GM12892 (cell line): ENCODE results near the gene SFTPB.

Source experiments
- POLR2A ChIP-seq: IDR thresholded peaks from 2 replicates; pipeline ENCODE4 v1.6.1; 2011; ENCODE audit warnings: low read depth, low read length, control low read depth
- TAF1 ChIP-seq: IDR thresholded peaks from 2 replicates; pipeline ENCODE4 v1.6.1; 2011; ENCODE audit warnings: low read depth, mild to moderate bottlenecking, control low read depth, low read length, borderline replicate concordance

DNA sequence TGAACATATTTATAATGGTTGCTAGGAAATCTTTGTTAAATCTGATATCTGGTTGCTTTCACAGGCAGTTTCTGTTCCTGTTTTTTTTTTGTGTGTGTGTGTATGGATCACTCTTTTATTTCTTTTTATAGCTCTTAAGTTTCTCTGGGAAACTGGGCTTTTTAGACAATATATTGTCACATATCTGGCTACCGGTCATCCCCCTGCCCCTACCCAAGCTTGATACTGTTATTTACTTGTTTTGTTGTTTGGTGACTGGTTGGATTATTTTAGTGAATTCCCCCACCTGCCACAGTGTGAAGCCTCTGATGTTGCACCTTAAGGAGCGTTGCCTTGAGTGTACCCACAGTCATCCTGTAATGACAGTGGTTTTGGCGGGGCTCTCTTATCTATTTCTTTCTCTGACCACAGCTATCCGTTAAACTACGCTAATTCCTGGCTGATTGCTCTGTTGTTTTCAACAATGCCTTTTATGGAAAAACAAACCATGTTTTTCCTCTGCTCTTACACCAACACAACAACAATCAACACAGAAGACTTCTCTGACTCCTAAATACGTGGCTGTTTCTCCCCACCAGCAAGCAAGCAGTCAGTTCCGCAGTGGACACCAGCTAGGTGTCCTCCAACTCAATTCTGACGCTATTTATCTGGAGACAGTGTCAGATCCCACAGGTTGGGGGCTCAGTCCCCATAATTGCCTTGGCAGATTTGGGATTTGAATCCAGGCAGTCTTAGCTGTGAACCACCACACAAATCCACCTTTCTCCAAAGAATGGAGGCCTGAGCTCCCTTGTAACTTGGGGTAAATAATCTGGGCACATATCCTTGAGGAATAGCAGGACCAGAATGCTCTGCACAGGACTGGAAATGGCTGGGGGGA, 37.0 kb upstream of the SFTPB start:
- no peak for TF ChIP-seq POLR2A
- TF ChIP-seq TAF1: no peak
